22Rv1 (cell line): ENCODE measurements around the gene CNTN4.

Source experiments
- H3K27ac ChIP-seq: fragments of 450-650 bp; 2 replicates; pipeline ENCODE4 v1.5.1; 2017
- ZFX ChIP-seq: fragments of 450-650 bp; IDR thresholded peaks from 2 replicates; pipeline ENCODE4 v1.6.1; 2017; ENCODE audit warnings: antibody characterized with exemption, borderline replicate concordance
- TF ChIP-seq, protein P1 (sequence below): fragments of 450-650 bp; IDR thresholded peaks from 2 replicates; pipeline ENCODE4 v1.5.1; 2017; ENCODE audit warnings: mild to moderate bottlenecking

The CNTN4 gene

DNA sequence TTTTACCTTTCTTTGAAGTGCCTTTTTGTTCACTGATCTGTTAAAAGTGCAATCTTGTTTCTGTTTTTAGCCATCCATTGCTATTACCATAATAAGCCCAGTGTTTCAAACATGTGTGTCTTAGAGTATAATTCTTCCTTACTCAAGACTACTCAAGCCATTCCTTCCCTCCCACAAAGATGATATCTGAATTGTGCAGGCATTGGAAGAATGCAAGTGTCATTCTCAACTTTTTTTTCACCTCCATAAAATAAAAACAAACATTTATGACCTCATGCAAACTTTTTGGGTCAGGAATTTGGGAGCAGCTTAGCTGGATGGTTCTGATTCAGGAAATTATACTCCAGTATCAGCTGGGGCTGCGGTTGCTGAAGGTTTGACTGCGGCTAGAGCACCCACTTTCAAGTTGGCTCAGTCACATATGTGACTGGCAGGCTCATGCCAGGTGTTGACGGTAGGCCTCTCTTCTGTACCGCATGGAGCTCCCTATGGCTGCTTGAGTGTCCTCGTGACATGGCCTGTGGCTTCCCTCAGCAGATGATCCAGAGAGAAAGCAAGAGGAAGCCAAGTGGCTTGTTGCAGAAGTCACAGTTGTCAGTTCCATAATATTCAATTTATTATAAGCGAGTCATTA is 490.8 kb downstream of the CNTN4 start:
- no peak for TF ChIP-seq ZFX
- TF ChIP-seq, protein P1, sequence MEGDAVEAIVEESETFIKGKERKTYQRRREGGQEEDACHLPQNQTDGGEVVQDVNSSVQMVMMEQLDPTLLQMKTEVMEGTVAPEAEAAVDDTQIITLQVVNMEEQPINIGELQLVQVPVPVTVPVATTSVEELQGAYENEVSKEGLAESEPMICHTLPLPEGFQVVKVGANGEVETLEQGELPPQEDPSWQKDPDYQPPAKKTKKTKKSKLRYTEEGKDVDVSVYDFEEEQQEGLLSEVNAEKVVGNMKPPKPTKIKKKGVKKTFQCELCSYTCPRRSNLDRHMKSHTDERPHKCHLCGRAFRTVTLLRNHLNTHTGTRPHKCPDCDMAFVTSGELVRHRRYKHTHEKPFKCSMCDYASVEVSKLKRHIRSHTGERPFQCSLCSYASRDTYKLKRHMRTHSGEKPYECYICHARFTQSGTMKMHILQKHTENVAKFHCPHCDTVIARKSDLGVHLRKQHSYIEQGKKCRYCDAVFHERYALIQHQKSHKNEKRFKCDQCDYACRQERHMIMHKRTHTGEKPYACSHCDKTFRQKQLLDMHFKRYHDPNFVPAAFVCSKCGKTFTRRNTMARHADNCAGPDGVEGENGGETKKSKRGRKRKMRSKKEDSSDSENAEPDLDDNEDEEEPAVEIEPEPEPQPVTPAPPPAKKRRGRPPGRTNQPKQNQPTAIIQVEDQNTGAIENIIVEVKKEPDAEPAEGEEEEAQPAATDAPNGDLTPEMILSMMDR, result no peak
- no peak overlapping the region; the same call in 1 of the 2 replicates for H3K27ac ChIP-seq

DNA sequence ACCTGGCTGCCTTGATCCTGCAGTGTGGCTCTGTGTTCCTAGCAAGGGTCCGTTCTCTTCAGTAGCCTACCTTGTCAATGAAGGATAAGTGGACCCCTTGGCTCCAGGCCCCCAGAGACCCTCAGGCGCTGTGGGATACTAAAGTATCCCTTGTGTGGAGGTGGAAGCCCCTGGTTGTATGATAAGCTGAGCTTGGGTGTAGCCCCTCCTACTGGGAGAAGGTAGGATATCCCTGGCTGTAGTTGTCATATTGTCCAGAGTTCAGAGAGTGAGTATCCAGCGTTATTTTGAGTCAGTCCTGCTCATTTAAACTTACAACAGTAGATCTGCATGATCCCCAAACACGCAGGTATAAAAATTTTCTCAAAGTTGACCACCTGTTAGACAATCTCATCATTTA is 496.8 kb downstream of the CNTN4 start:
- TF ChIP-seq, protein P1, result peak; percentile 19; the same call in 1 of the 2 replicates
- no peak for TF ChIP-seq ZFX
- peak overlapping the region; percentile 71 for H3K27ac ChIP-seq

DNA sequence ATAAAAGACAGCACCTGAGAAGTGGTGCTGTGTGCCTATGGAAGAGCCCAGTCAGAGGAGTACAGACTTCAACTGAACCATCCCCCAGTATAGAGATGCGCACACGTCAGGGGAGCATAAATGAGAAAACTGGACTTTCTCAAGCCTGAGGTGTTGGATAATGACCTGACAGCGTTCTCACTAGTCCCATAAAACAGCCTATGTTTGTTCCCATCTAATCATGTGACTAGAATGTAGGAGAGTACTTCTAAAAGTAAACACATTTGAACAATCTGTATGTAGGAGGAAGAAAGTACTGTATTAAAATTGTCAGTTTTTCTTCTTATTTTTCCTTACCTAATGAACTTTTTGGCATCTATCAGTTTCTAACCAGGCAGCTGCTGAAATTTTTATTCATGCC is 498.9 kb downstream of the CNTN4 start:
- H3K27ac ChIP-seq, result peak overlapping the region; percentile 61
- TF ChIP-seq, protein P1, result no peak
- TF ChIP-seq ZFX, result no peak

DNA sequence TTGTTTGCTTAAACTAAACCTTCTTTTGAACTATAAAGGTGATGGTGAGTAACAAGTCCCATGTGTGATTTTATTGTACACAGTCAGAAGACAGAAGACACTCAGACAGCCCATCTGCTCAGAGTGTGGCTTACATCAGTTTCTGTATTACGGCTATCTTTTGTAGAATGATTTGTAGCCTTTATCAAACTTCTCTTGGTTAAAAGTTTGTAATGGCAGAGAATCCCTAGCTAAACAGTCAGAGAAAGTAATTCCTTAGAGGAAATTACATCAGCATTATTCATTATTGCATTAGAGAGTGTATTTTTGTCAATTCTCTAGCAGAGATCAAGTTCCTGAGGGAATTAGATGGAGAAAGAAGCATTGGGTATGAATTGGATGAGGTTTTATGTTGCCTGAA is 500.8 kb downstream of the CNTN4 start:
- H3K27ac ChIP-seq, result no peak overlapping the region
- TF ChIP-seq, protein P1, result no peak
- no peak for TF ChIP-seq ZFX

DNA sequence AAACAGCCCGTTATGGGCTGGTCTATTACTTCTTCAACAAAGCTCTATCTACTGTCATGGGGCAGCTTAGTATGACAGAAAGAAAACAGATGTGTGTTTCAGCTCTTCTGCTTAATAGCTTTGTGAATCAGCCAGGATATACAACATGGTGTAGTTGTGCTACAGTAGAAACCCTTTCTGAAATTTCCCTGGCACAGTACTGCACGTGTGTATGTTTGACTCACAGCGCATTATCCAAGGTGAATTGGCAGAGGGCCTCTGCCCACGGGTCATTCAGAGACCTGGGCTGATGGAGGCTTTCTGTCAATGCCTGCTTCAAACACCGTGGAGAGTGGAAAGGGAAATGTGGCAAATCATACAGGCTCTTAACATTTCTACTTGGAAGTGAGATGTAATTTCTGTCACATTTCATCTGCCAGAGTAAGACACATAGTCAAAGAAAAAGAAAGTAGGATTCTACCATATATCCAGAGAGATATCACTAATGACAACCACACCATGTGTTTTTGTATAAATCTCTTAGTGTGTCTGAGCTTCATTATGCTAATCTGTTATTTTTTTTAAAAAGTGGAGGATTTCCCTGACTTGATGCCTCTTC is 505.1 kb downstream of the CNTN4 start:
- TF ChIP-seq, protein P1, result no peak
- TF ChIP-seq ZFX, result no peak
- no peak overlapping the region for H3K27ac ChIP-seq

DNA sequence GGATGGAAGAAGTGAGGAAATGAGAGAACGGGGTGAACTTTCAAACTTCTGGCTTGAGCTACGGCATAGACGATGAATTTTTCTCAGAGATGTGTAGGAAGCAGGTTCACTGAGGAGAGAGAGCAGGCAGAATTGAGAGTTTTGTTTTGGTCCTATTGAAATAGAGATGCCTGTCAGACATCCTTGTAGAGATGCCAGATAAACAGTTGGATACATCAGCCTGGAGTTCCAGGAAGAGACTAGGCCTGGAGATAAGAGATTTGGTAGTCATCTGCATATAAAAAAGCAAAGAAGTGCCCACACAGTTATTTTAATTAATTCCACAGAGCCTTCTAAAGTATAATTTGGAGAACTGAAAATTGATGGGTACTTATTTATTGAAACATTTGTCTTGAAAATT is 515.9 kb downstream of the CNTN4 start:
- no peak overlapping the region for H3K27ac ChIP-seq
- no peak for TF ChIP-seq ZFX
- TF ChIP-seq, protein P1, result no peak

DNA sequence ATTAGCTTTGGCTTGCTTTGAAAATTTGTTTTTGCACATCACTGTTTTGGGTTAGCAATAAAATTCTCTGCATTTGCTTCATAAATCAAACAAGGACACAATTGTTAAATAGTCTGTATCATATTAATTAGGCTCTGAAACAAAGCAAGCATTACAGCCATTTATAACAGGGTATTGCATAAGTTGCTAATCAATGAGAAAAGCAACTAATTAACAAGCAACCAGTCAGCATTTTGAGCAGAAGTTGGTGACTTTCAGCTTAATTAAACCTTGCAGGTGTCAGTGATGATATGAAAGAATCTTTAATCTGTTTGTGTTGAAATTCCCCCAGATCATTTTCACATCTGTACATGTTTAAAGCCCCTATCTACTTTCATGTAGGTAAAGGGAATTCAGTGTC is 516.4 kb downstream of the CNTN4 start:
- H3K27ac ChIP-seq, result no peak overlapping the region
- TF ChIP-seq, protein P1, result no peak
- no peak for TF ChIP-seq ZFX
